HEK293 (cell line): ENCODE measurements around the gene STK16.

Experiments
- CTCF ChIA-PET: fragments of 350-600 bp; formaldehyde crosslinking; extraction: SDS; loops from one replicate; lab custom pipeline; 2021; ENCODE audit warnings: antibody characterized with exemption; lab: Yijun Ruan, JAX
- POLR2A ChIA-PET: fragments of 300-600 bp; formaldehyde crosslinking; extraction: SDS; loops from one replicate; lab custom pipeline; 2020; ENCODE audit warnings: antibody characterized with exemption, inconsistent platforms; lab: Yijun Ruan, JAX
- H3K27ac ChIP-seq: fragments of 200-500 bp; sonication (Bioruptor generic); 2 replicates; pipeline ENCODE4 v1.5.1; 2014; ENCODE audit warnings: low read depth, low read length, control low read depth, inconsistent platforms; ENCODE audit errors: extremely low read depth
- H3K36me3 ChIP-seq, 2 experiments: fragments of 200-500 bp in 1 of 2; sonication (Bioruptor generic) in 1 of 2; 1 replicate in 1 of 2; 2 replicates in 1 of 2; pipeline ENCODE4 v1.5.1; 2014 to 2017; ENCODE audit warnings: inconsistent platforms in 2 of 2, low read length in 2 of 2; ENCODE audit not compliant: control insufficient read depth in 2 of 2, insufficient read depth in 1 of 2
- H3K4me1 ChIP-seq: fragments of 200-500 bp; sonication (Bioruptor generic); 2 replicates; pipeline ENCODE4 v1.5.1; 2014; ENCODE audit warnings: mild to moderate bottlenecking, low read length, inconsistent platforms; ENCODE audit not compliant: control insufficient read depth, insufficient read depth
- H3K4me3 ChIP-seq: 2 replicates; pipeline ENCODE4 v1.5.1; 2011; ENCODE audit warnings: low read depth, mild to moderate bottlenecking, control low read depth, low read length, moderate library complexity
- H3K9me3 ChIP-seq: fragments of 200-500 bp; sonication (Bioruptor generic); 2 replicates; pipeline ENCODE4 v1.5.1; 2014; ENCODE audit warnings: low read depth, low read length, inconsistent platforms; ENCODE audit not compliant: control insufficient read depth, insufficient read depth
- GLIS2 ChIP-seq: fragments of 450-650 bp; formaldehyde crosslinking; IDR thresholded peaks from 2 replicates; pipeline ENCODE4 v1.5.1; 2016; ENCODE audit warnings: missing biosample characterization, missing genetic modification characterization
- HOXC10 ChIP-seq: sonication (generic); formaldehyde crosslinking; IDR thresholded peaks from 2 replicates; pipeline ENCODE4 v1.8.1; 2023; ENCODE audit warnings: mild to moderate bottlenecking, missing genetic modification reagents
- HOXD13 ChIP-seq: sonication (generic); formaldehyde crosslinking; IDR thresholded peaks from 2 replicates; pipeline ENCODE4 v1.8.0; 2022; ENCODE audit warnings: missing genetic modification reagents, borderline replicate concordance
- KLF16 ChIP-seq: fragments of 450-650 bp; formaldehyde crosslinking; IDR thresholded peaks from 2 replicates; pipeline ENCODE4 v1.5.1; 2017; ENCODE audit warnings: missing biosample characterization, missing genetic modification characterization
- SCRT2 ChIP-seq: fragments of 450-650 bp; formaldehyde crosslinking; IDR thresholded peaks from 2 replicates; pipeline ENCODE4 v1.5.1; 2016; ENCODE audit warnings: missing biosample characterization, missing genetic modification characterization
- SETDB1 ChIP-seq: IDR thresholded peaks from one replicate; pipeline ENCODE4 v1.6.1; 2017; ENCODE audit warnings: mild to moderate bottlenecking, low read length, moderate library complexity, mixed read lengths; ENCODE audit not compliant: insufficient read length
- SP2 ChIP-seq: fragments of 450-650 bp; formaldehyde crosslinking; IDR thresholded peaks from 2 replicates; pipeline ENCODE4 v1.5.1; 2016; ENCODE audit warnings: missing biosample characterization, missing genetic modification characterization
- TSHZ1 ChIP-seq: fragments of 450-650 bp; formaldehyde crosslinking; IDR thresholded peaks from 2 replicates; pipeline ENCODE4 v1.5.1; 2016; ENCODE audit warnings: missing biosample characterization, missing genetic modification characterization, borderline replicate concordance
- ZBTB21 ChIP-seq: fragments of 450-650 bp; formaldehyde crosslinking; IDR thresholded peaks from 2 replicates; pipeline ENCODE4 v1.5.1; 2017; ENCODE audit warnings: missing biosample characterization, missing genetic modification characterization
- ZNF2 ChIP-seq: fragments of 450-650 bp; formaldehyde crosslinking; IDR thresholded peaks from 2 replicates; pipeline ENCODE4 v1.5.1; 2016; ENCODE audit warnings: missing biosample characterization, missing genetic modification characterization
- ZNF23 ChIP-seq: fragments of 450-650 bp; formaldehyde crosslinking; IDR thresholded peaks from 2 replicates; pipeline ENCODE4 v1.5.1; 2016; ENCODE audit warnings: missing biosample characterization, missing genetic modification characterization, borderline replicate concordance
- ZNF394 ChIP-seq: fragments of 450-650 bp; formaldehyde crosslinking; IDR thresholded peaks from 2 replicates; pipeline ENCODE4 v1.5.1; 2016; ENCODE audit warnings: missing biosample characterization, missing genetic modification characterization, mild to moderate bottlenecking, moderate library complexity, borderline replicate concordance
- ZNF692 ChIP-seq: fragments of 450-650 bp; formaldehyde crosslinking; IDR thresholded peaks from 2 replicates; pipeline ENCODE4 v1.5.1; 2016; ENCODE audit warnings: missing biosample characterization, missing genetic modification characterization
- ZNF76 ChIP-seq: fragments of 450-650 bp; formaldehyde crosslinking; IDR thresholded peaks from 2 replicates; pipeline ENCODE4; 2016; ENCODE audit warnings: low read depth, missing biosample characterization, missing genetic modification characterization, borderline replicate concordance
- ZNF837 ChIP-seq: fragments of 450-650 bp; formaldehyde crosslinking; IDR thresholded peaks from 2 replicates; pipeline ENCODE4 v1.5.1; 2016; ENCODE audit warnings: missing biosample characterization, missing genetic modification characterization

The STK16 gene

DNA sequence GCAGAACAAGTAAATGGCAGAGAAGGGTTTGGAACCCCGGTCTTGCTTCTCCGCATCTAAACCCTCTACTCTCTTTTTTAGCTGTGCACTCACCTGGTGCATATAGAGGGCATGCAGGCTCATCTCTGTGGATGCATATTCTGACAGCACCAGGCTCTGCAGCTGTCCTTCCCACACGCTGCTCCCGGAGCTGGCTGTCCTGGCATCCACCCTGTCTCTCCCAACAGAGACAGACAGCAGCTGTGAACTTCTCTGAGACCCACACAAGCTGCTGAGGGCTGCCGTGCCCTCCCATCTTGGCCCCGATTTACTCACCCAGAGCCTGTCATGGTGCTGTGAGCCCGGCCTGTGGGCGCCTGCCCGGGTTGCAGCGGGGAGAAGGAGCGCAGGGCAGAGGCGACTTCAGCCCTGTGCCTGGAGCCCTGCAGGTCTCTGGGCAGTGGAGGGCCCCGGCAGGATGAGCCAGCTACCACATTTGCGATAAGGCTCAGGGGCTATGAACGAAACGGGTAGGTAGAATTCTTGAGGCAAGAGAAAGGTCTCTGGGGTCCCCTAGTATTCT is 23.2 kb upstream of the STK16 start (continued):
- TF ChIP-seq ZNF692 (tag by site-specific recombination) = no peak
- no peak for TF ChIP-seq TSHZ1 (tag by site-specific recombination)
- TF ChIP-seq SP2 (tag by site-specific recombination) = no peak
- no peak for TF ChIP-seq SCRT2 (tag by site-specific recombination)
- TF ChIP-seq ZNF837 = no peak

DNA sequence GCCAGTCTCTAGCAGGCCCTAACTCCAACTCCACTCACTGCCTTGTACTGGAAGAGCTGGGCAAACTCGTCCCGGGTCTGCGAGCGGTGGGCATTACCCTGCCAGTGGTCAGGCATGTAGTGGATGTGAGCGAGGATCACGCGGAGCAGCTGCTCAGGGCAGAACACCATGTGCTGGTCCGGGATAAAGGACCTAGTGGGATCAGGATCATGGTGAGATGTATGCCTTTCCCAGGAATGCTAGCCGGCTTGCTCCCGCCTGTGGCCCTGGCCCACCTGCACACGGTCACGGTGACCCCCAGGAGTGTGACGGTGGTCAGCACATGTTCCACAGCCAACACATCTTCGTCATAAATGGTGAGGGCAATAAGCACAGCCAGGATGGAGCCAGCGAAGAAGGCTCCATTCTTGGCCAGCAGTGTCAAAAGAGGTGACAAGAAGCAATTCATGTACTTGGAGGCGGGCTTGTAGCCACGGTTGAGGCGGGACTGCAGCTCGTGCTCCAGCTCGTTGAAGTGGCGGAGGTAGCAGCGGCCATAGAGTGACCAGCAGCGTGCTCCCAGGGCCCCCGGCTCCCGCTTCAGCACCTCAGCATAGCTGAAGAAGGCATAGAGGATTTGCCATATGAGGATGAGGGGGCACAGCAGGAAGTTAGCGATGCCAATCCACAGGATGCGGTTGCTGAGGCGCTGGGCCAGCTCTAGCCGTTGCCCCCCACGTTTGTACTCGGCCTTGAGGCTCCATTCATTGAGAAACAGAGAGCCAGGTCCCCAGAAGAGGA is 21.3 kb upstream of the STK16 start:
- Histone ChIP-seq H3K9me3 (no peaks in the 10 kb centered on the region), H3K27ac (no peak overlapping the region), H3K4me1 (peaks cover 4% of the 10 kb centered on the region; the same call in 1 of the 2 replicates)
- ChIA-PET CTCF (interaction anchor here (9.1 kb wide), 1 partner anchor 73 kb away, joined by 65 read pairs; no protein-coding TSS in a partner anchor), POLR2A (no interaction called here)
- TF ChIP-seq ZBTB21 (tag by site-specific recombination) (no peak), KLF16 (tag by site-specific recombination) (no peak), GLIS2 (tag by site-specific recombination) (no peak), SCRT2 (tag by site-specific recombination) (no peak), SETDB1 (no peak), HOXC10 (no peak), HOXD13 (CRISPR knock-in tag) (no peak), ZNF394 (tag by site-specific recombination) (no peak), ZNF76 (tag by site-specific recombination) (no peak)
- TF ChIP-seq, all 188 proteins: peak for 0
- H3K4me3 ChIP-seq = no peak overlapping the region
- H3K36me3 ChIP-seq = peaks cover 11 to 87% of the 10 kb centered on the region in 2 experiments

DNA sequence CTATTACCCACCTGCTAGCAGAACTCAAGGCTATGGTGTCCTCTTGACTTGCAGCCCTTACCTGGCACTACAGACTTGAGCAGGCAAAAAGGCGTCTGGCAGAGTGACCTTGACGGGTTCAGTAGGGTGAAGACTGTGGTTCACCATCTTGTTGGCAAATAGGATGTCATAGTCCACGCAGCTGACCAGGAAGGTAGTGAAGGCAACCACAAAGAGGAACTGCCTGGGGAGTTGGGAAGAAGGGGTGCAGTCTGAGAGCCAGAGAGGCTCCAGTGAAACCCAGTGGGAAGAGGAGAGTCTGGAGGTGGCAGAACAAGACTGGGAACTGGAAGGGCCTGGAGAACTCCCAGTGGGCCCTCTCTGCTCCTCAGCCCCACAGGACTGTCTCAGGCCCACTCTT is 19.9 kb upstream of the STK16 start:
- H3K27ac ChIP-seq = no peak overlapping the region
- CTCF ChIA-PET = interaction anchor here (9.1 kb wide), 1 partner anchor 72 kb away, joined by 65 read pairs; no protein-coding TSS in a partner anchor
- TF ChIP-seq ZNF23 (tag by site-specific recombination) (no peak), ZNF2 (tag by site-specific recombination) (no peak)
- TF ChIP-seq, all 188 proteins: peak for 0
- Histone ChIP-seq H3K9me3 (no peaks in the 10 kb centered on the region), H3K4me1 (peaks cover 4% of the 10 kb centered on the region; the same call in 1 of the 2 replicates), H3K36me3 (peaks cover 11 to 75% of the 10 kb centered on the region in 2 experiments), H3K4me3 (no peak overlapping the region)
- POLR2A ChIA-PET = interaction anchor here (1.1 kb wide), 1 partner anchor 18 kb away, joined by 3 read pairs; no protein-coding TSS in a partner anchor
